GM12878 (cell line): ENCODE results near the gene KIF5C. TPM values are rescaled to one million over a fixed set of nuclear protein-coding genes. Genes with fewer than 3 reads are reported as not detected.

Experiments
- ATAC-seq: fragments of 200-7000 bp; cut with Tn5 transposase; 3 replicates; pipeline ENCODE4 v1.9.1; 2020; ENCODE audit warnings: mild to moderate bottlenecking, moderate library complexity
- BruUV-seq: library from RNA; stranded (reverse); fragments of 400-500 nt; replicated peaks from 2 replicates; lab custom pipeline; 2021; lab: Mats Ljungman, UMichigan
- CTCF ChIA-PET: fragments of 300-600 bp; sonication (Branson Sonifier 250); formaldehyde crosslinking; extraction: SDS; loops from one replicate; lab custom pipeline; 2021; ENCODE audit warnings: inconsistent platforms; lab: Yijun Ruan, JAX
- POLR2A ChIA-PET: fragments of 350-600 bp; formaldehyde crosslinking; extraction: SDS; loops from one replicate; lab custom pipeline; 2021; ENCODE audit warnings: inconsistent platforms; lab: Charles Lee
- RAD21 ChIA-PET: fragments of 300-600 bp; sonication (Branson Sonifier 250); formaldehyde crosslinking; loops from one replicate; lab custom pipeline; 2023; ENCODE audit warnings: antibody characterized with exemption; ENCODE audit not compliant: unreplicated experiment; lab: Charles Lee
- SMC1A ChIA-PET: fragments of 300-600 bp; sonication (Branson Sonifier 250); formaldehyde crosslinking; loops from one replicate; lab custom pipeline; 2023; ENCODE audit not compliant: unreplicated experiment, uncharacterized antibody; lab: Charles Lee
- DNase-seq: peaks from one replicate; pipeline ENCODE4 v3.0.0-alpha.2; 2011; ENCODE audit warnings: low read depth, low spot score
- FAIRE-seq: peaks from 3 replicates; lab custom pipeline; 2011; peaks lifted over from hg19 to GRCh38; lab: Jason Lieb, UNC
- H2AFZ ChIP-seq: 2 replicates; pipeline ENCODE4 v1.6.0; 2011; ENCODE audit warnings: low read depth, low read length, control low read depth; ENCODE audit not compliant: control insufficient read depth
- H3K27ac ChIP-seq: 2 replicates; pipeline ENCODE4 v1.5.1; 2011; ENCODE audit warnings: control low read depth; ENCODE audit not compliant: control insufficient read depth, insufficient read depth
- H3K27me3 ChIP-seq, 2 experiments: replicated peaks in 1 of 2; 2 replicates each; pipeline versions ENCODE4 v1.6.0 to v1.6.1; 2011; ENCODE audit warnings: low read length in 1 of 2; ENCODE audit not compliant: control insufficient read depth in 2 of 2, insufficient read depth in 2 of 2
- H3K36me3 ChIP-seq, 2 experiments: 2 replicates each; pipeline ENCODE4 v1.5.1; 2011; ENCODE audit warnings: low read length in 1 of 2; ENCODE audit not compliant: control insufficient read depth in 2 of 2, insufficient read depth in 2 of 2
- H3K4me1 ChIP-seq: 2 replicates; pipeline ENCODE4 v1.6.1; 2011; ENCODE audit warnings: mild to moderate bottlenecking, low read length, moderate library complexity, mixed read lengths; ENCODE audit not compliant: control insufficient read depth, insufficient read depth
- H3K4me2 ChIP-seq: 2 replicates; pipeline ENCODE4 v1.6.0; 2011; ENCODE audit warnings: control low read depth; ENCODE audit not compliant: control insufficient read depth, insufficient read depth
- H3K4me3 ChIP-seq: fragments of 200-600 bp; sonication (generic); 2 replicates; pipeline ENCODE4 v1.5.1; 2016
- H3K79me2 ChIP-seq: 2 replicates; pipeline ENCODE4 v1.6.0; 2011; ENCODE audit warnings: low read length; ENCODE audit not compliant: control insufficient read depth, insufficient read depth
- H3K9ac ChIP-seq: 2 replicates; pipeline ENCODE4 v1.8.0; 2011; ENCODE audit warnings: low read length, control low read depth, mixed read lengths; ENCODE audit not compliant: control insufficient read depth, insufficient read depth
- H3K9me3 ChIP-seq: replicated peaks from 3 replicates; pipeline ENCODE4 v1.5.1; 2011; ENCODE audit warnings: mild to moderate bottlenecking, low read length; ENCODE audit not compliant: control insufficient read depth, insufficient read depth
- H4K20me1 ChIP-seq: 2 replicates; pipeline ENCODE4 v1.6.0; 2011; ENCODE audit not compliant: control insufficient read depth, insufficient read depth
- BCL3 ChIP-seq: IDR thresholded peaks from 2 replicates; pipeline ENCODE4 v1.6.1; 2011; ENCODE audit warnings: borderline replicate concordance, low read depth, mild to moderate bottlenecking, moderate library complexity, low read length; ENCODE audit not compliant: insufficient read depth, poor library complexity, severe bottlenecking
- BMI1 ChIP-seq: fragments of 450-650 bp; IDR thresholded peaks from 2 replicates; pipeline ENCODE4 v1.6.1; 2016; ENCODE audit warnings: mild to moderate bottlenecking, moderate library complexity, borderline replicate concordance
- CEBPZ ChIP-seq: fragments of 150-350 bp; IDR thresholded peaks from 2 replicates; pipeline ENCODE4 v1.6.1; 2016; ENCODE audit warnings: low read depth, low read length
- CHD2 ChIP-seq: IDR thresholded peaks from 2 replicates; pipeline ENCODE4 v1.6.1; 2011; ENCODE audit warnings: low read depth, low read length, improper control_type of control experiment, borderline replicate concordance
- FOS ChIP-seq: IDR thresholded peaks from 3 replicates; pipeline ENCODE4 v1.6.1; 2011; ENCODE audit warnings: borderline replicate concordance; ENCODE audit not compliant: insufficient read length; ENCODE audit errors: extremely low read depth
- HDAC6 ChIP-seq: fragments of 200-600 bp; sonication (generic); IDR thresholded peaks from one replicate; pipeline ENCODE4 v1.8.0; 2017; ENCODE audit warnings: antibody characterized with exemption; ENCODE audit not compliant: unreplicated experiment
- HDGF ChIP-seq: fragments of 450-650 bp; IDR thresholded peaks from 2 replicates; pipeline ENCODE4 v1.6.1; 2016; ENCODE audit warnings: antibody characterized with exemption
- POLR2AphosphoS5 ChIP-seq: IDR thresholded peaks from 2 replicates; pipeline ENCODE4 v1.6.1; 2011; ENCODE audit warnings: mild to moderate bottlenecking, low read length, inconsistent platforms
- POU2F2 ChIP-seq: IDR thresholded peaks from 3 replicates; pipeline ENCODE4 v1.6.1; 2011; ENCODE audit warnings: low read depth, mild to moderate bottlenecking, low read length, borderline replicate concordance
- SMARCA5 ChIP-seq: fragments of 450-650 bp; IDR thresholded peaks from 2 replicates; pipeline ENCODE4 v1.6.1; 2017; ENCODE audit warnings: mild to moderate bottlenecking
- SREBF1 ChIP-seq: IDR thresholded peaks from 2 replicates; pipeline ENCODE4 v1.6.1; 2012; ENCODE audit warnings: mild to moderate bottlenecking, low read length
- TAF1 ChIP-seq: IDR thresholded peaks from 2 replicates; pipeline ENCODE4 v1.6.1; 2011; ENCODE audit warnings: mild to moderate bottlenecking, low read depth, low read length, borderline replicate concordance
- ZNF217 ChIP-seq: fragments of 450-650 bp; IDR thresholded peaks from 2 replicates; pipeline ENCODE4 v1.6.1; 2017; ENCODE audit warnings: antibody characterized with exemption, mild to moderate bottlenecking
- ZNF24 ChIP-seq: fragments of 450-650 bp; IDR thresholded peaks from 2 replicates; pipeline ENCODE4 v1.6.1; 2017; ENCODE audit warnings: antibody characterized with exemption, mild to moderate bottlenecking
- WGBS: methylation state at CpG from one replicate; pipeline ENCODE4 v1.1.6; 2016; ENCODE audit warnings: low lambda C conversion rate; ENCODE audit not compliant: insufficient replicate concordance, insufficient coverage; ENCODE audit errors: missing lambda C conversion rate; 5-methylcytosine and 5-hydroxymethylcytosine counted together
- in situ Hi-C: fragments of 300-500 bp; cut with MboI; formaldehyde crosslinking; loops from 9 replicates; pipeline ENCODE4 v1.14.3; 2018; ENCODE audit warnings: mixed read lengths
- intact Hi-C: fragments of 100-400 bp; cut with micrococcal nuclease; formaldehyde crosslinking; loops from one replicate; pipeline ENCODE4 v1.14.2; 2022; ENCODE audit not compliant: unreplicated experiment
- polyA plus RNA-seq, 11 experiments: library from polyadenylated mRNA; depleted of rRNA in 4 of 11; unstranded in 6 of 11; stranded (reverse) in 5 of 11; fragments of >200 nt; fragmentation: Nextera tagmentation in 4 of 11; fragmentation: Illumina TruSeq in 1 of 11; extraction: Ambion mirVana in 4 of 11; extraction: Trizol in 1 of 11; gene quantifications; 1 replicate in 1 of 11; 2 replicates in 10 of 11; pipeline versions ENCODE4 v1.2.1 to v1.2.3, GENCODE V29; 2011 to 2016; ENCODE audit warnings: inconsistent platforms in 2 of 11, missing spikeins in 2 of 11, low read depth in 1 of 11
- total RNA-seq, 4 experiments: library from RNA; depleted of rRNA in 3 of 4; stranded (reverse); fragments of >200 nt in 3 of 4; fragmentation: Illumina TruSeq in 1 of 4; extraction: Trizol in 1 of 4; gene quantifications; 2 replicates each; pipeline versions ENCODE4 v1.2.1 to v1.2.3, GENCODE V29; 2013 to 2021

The KIF5C gene
- total and polyA plus RNA-seq, 10 of the 15 experiments (the other 5 are each of a cell fraction or from before 2014, with no cell fraction given) = 0.08 to 0.49 (median 0.24) TPM

- H3K4me2 ChIP-seq = no peak overlapping the region
- no peaks in the 10 kb centered on the region for H3K36me3 ChIP-seq
- DNase-seq (no peak), ATAC-seq (no peak), FAIRE-seq (no peak)
- no peak overlapping the region for H3K9ac ChIP-seq
- WGBS = 85% methylated on average over 3 of the region's 3 CpGs
- H3K27ac ChIP-seq = no peak overlapping the region
- no peaks in the 10 kb centered on the region for H3K27me3 ChIP-seq
- SMC1A ChIA-PET = no interaction called here
- intact Hi-C loops = no loop called here
- H2AFZ ChIP-seq = no peak overlapping the region
- H4K20me1 ChIP-seq = no peaks in the 10 kb centered on the region
- no peaks in the 10 kb centered on the region for H3K79me2 ChIP-seq
- CTCF ChIA-PET = interaction anchor here (1.5 kb wide), 1 partner anchor 13 kb away, joined by 3 read pairs; no protein-coding TSS in a partner anchor
- no TSS peak for BruUV-seq
- POLR2A ChIA-PET = no interaction called here
- in situ Hi-C loops = no loop called here
- peaks cover 2% of the 10 kb centered on the region for H3K4me1 ChIP-seq
- no peak overlapping the region for H3K4me3 ChIP-seq
- H3K9me3 ChIP-seq = no peaks in the 10 kb centered on the region
- RAD21 ChIA-PET = no interaction called here
- no peak for TF ChIP-seq BMI1
- no peak for TF ChIP-seq SMARCA5
Measured at GRCh38 chr2:149004836-149005235, 129.8 kb downstream of the KIF5C start.

GRCh38 chr2:149005471-149006077 is 130.5 kb downstream of the KIF5C start:
- DNase-seq = no peak
- no TSS peak for BruUV-seq
- H3K9ac ChIP-seq = no peak overlapping the region
- no peak for FAIRE-seq
- H3K27ac ChIP-seq = no peak overlapping the region
- no peak overlapping the region for H2AFZ ChIP-seq
- ChIA-PET SMC1A (no interaction called here), POLR2A (no interaction called here), CTCF (no interaction called here), RAD21 (no interaction called here)
- H3K4me1 ChIP-seq = no peaks in the 10 kb centered on the region; the same call in 1 of the 2 replicates
- in situ Hi-C loops (no loop called here), intact Hi-C loops (no loop called here)
- no peaks in the 10 kb centered on the region for H3K27me3 ChIP-seq
- no peak overlapping the region for H3K4me2 ChIP-seq
- no peaks in the 10 kb centered on the region for H4K20me1 ChIP-seq
- H3K4me3 ChIP-seq = no peak overlapping the region
- no peaks in the 10 kb centered on the region for H3K36me3 ChIP-seq
- no peak for ATAC-seq
- H3K79me2 ChIP-seq = no peaks in the 10 kb centered on the region
- WGBS = 50% methylated on average over 6 of the region's 6 CpGs
- no peaks in the 10 kb centered on the region for H3K9me3 ChIP-seq
- TF ChIP-seq ZNF217 = no peak
- TF ChIP-seq HDAC6 = no peak
- no peak for TF ChIP-seq FOS
- no peak for TF ChIP-seq TAF1
- no peak for TF ChIP-seq POLR2AphosphoS5
- TF ChIP-seq HDGF = no peak
- no peak for TF ChIP-seq BCL3
- TF ChIP-seq CEBPZ = no peak
- no peak for TF ChIP-seq ZNF24
- no peak for TF ChIP-seq POU2F2
- TF ChIP-seq CHD2 = no peak
- TF ChIP-seq SREBF1 = no peak
